Small intestine (tissue), 7 donors: ENCODE results near the gene DDN. TPM values are rescaled to one million over a fixed set of nuclear protein-coding genes. Genes with fewer than 3 reads are reported as not detected.

Source experiments
- DNase-seq, 2 donors: peaks; one replicate each; pipeline versions ENCODE4 v3.0.0 to v3.0.0-alpha.2; 2013
- FAIRE-seq: peaks from 2 replicates; lab custom pipeline; 2012; peaks lifted over from hg19 to GRCh38; lab: Jason Lieb, UNC
- H3K27ac ChIP-seq, 3 donors: one replicate each; pipeline ENCODE4 v1.5.1; 2013; ENCODE audit warnings: low read length in 2 of 3, mild to moderate bottlenecking in 2 of 3, control low read depth in 1 of 3, inconsistent platforms in 1 of 3, low read depth in 1 of 3, moderate library complexity in 1 of 3
- H3K27me3 ChIP-seq, 3 donors: one replicate each; pipeline ENCODE4 v1.6.1; 2013; ENCODE audit warnings: low read length in 3 of 3, inconsistent platforms in 1 of 3; ENCODE audit not compliant: control insufficient read depth in 3 of 3, insufficient read depth in 3 of 3
- H3K36me3 ChIP-seq, 3 donors: one replicate each; pipeline ENCODE4 v1.6.1; 2013; ENCODE audit warnings: low read length in 3 of 3, inconsistent platforms in 1 of 3, low read depth in 1 of 3, mild to moderate bottlenecking in 1 of 3, moderate library complexity in 1 of 3; ENCODE audit not compliant: control insufficient read depth in 3 of 3, insufficient read depth in 2 of 3
- H3K4me1 ChIP-seq, 3 donors: one replicate each; pipeline ENCODE4 v1.6.1; 2013; ENCODE audit warnings: low read length in 2 of 3, inconsistent platforms in 1 of 3, low read depth in 1 of 3, mild to moderate bottlenecking in 1 of 3, moderate library complexity in 1 of 3; ENCODE audit not compliant: control insufficient read depth in 3 of 3, insufficient read depth in 2 of 3
- H3K4me3 ChIP-seq, 3 donors: one replicate each; pipeline ENCODE4 v1.5.1; 2013; ENCODE audit warnings: low read length in 3 of 3, control low read depth in 1 of 3, inconsistent platforms in 1 of 3, low read depth in 1 of 3, mild to moderate bottlenecking in 1 of 3, moderate library complexity in 1 of 3
- H3K9me3 ChIP-seq, 2 donors: one replicate each; pipeline ENCODE4 v1.6.1; 2013; ENCODE audit warnings: low read depth in 1 of 2, low read length in 1 of 2; ENCODE audit not compliant: control insufficient read depth in 2 of 2, insufficient read depth in 1 of 2
- WGBS, 3 donors: extraction: QIAGEN DNeasy Blood & Tissue Kit; methylation state at CpG; one replicate each; pipeline ENCODE4 v1.1.7; 2013; 5-methylcytosine and 5-hydroxymethylcytosine counted together
- polyA plus RNA-seq, 4 donors: library from polyadenylated mRNA; stranded (reverse) in 3 of 4; unstranded in 1 of 4; fragments of 200-250 nt in 3 of 4; fragments of 120-200 nt in 1 of 4; gene quantifications; one replicate each; pipeline versions ENCODE4 v1.2.1 to v1.2.3, GENCODE V29; 2013
- donor health status: healthy with polysubstance abuse.
- donor health status: control.
- donor health status: control.
- donor health status: Bipolar disorder and iron deficiency.
- donor health status: healthy.

Gene DDN
- polyA plus RNA-seq, 4 donors: 0.16 to 0.22 (median 0.19) TPM; not detected in 1

DNA sequence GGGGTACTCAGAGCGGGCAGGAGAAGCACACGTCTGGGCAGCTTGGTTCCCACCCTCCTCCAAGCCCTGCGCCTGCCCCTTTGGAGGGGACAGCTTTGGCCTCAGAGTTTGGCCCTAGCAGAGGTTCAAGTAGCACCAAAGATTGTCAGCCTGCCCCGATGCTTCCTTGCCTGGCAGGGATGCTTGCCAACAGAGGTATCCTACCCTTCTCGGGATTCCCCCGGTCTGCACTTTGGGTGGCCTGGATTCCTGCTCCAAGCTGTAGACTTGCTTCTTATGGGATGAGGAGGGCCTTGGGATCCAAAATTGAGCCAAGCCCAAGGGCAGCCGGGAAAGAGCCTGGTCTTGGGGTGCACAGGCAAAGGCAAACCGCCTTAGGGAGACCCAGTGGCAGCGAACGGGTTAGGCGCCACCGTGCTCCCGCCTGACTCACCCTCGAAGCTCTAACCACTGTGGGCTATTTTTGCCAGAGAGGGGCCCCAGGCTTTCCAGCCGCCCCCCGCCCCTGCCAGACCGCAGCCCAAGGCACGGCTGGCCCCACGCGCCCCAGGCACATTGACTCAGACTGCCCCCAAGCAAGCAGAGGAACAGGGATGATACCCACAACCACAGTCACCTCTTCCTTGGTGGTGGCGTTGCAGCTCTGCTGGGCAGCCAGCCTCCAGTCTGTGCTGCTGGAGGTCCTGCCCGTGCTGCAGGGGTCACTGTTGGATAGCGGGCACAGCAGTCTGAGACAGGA, 26.8 kb downstream of the DDN start:
- Histone ChIP-seq H3K27ac (no peak overlapping the region), H3K9me3 (peaks cover 0 to under 1% of the 10 kb centered on the region in 2 donors), H3K36me3 (no peaks in the 10 kb centered on the region), H3K27me3 (peaks cover 0 to 97% (median 44%) of the 10 kb centered on the region in 3 donors), H3K4me3 (no peak overlapping the region), H3K4me1 (peaks cover 2 to 29% (median 3%) of the 10 kb centered on the region in 3 donors)
- no peak for FAIRE-seq
- WGBS, 3 donors: 10 to 14% (median 10%) methylated on average over 23 of the region's 23 CpGs
- DNase-seq: no peak

- no peak for DNase-seq
- Histone ChIP-seq H3K4me3 (no peak overlapping the region), H3K4me1 (peaks cover 2 to 25% (median 3%) of the 10 kb centered on the region in 3 donors), H3K27ac (no peak overlapping the region), H3K36me3 (no peaks in the 10 kb centered on the region), H3K9me3 (no peaks in the 10 kb centered on the region), H3K27me3 (peaks cover 0 to 89% (median 44%) of the 10 kb centered on the region in 3 donors)
- FAIRE-seq: no peak
- 16 to 27% (median 21%) methylated on average over 10 of the region's 10 CpGs for WGBS, 3 donors
These were observed 28.4 kb downstream of the DDN start for GRCh38 chr12:48970702-48971334.

GRCh38 chr12:48969833-48970701, 29.1 kb downstream of the DDN start:
- Histone ChIP-seq H3K4me1 (peaks cover 2 to 25% (median 3%) of the 10 kb centered on the region in 3 donors), H3K36me3 (no peaks in the 10 kb centered on the region), H3K27ac (no peak overlapping the region), H3K4me3 (no peak overlapping the region), H3K9me3 (no peaks in the 10 kb centered on the region), H3K27me3 (peaks cover 0 to 88% (median 44%) of the 10 kb centered on the region in 3 donors)
- WGBS, 3 donors: 7 to 12% (median 8%) methylated on average over 62 to 77 of the region's 77 CpGs
- DNase-seq (peak in 1 of 2 donors; percentile 61), FAIRE-seq (no peak)

DNA sequence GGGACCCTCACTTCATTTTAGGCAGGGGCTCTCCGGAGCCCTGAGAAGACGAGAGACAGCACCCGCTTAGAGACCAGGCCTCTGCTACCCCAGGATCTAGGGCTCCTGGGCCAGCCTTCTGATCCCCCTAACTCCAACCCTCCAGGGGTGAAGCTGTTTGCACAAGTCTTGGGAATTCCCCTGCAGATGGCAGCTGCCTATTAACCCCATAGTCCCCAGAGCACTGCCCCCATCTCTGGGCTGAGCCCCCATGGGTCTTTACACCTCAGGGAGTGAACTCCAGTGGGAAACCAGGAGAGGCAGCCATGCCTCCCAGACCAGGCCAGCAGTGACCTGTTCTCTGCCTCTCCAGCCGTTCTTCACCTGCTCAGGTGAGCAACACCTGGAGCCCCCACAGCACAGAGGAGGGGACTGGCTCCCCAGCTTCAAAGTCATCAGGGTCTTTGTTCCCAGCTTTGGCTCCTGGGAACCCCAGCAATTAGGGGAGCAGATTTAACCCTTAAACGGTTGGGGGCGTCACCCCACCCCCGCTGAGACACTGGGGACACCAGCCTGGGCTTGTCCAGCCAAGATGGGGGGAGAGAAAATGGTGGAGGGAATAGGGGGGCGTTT, 29.9 kb downstream of the DDN start:
- DNase-seq (no peak), FAIRE-seq (no peak)
- H3K9me3 ChIP-seq: no peaks in the 10 kb centered on the region
- peaks cover 2 to 25% (median 3%) of the 10 kb centered on the region in 3 donors for H3K4me1 ChIP-seq
- H3K27ac ChIP-seq: no peak overlapping the region
- H3K36me3 ChIP-seq: no peaks in the 10 kb centered on the region
- 53 to 58% (median 55%) methylated on average over 8 of the region's 8 CpGs for WGBS, 3 donors
- H3K27me3 ChIP-seq: peaks cover 0 to 86% (median 44%) of the 10 kb centered on the region in 3 donors
- no peak overlapping the region for H3K4me3 ChIP-seq

DNA sequence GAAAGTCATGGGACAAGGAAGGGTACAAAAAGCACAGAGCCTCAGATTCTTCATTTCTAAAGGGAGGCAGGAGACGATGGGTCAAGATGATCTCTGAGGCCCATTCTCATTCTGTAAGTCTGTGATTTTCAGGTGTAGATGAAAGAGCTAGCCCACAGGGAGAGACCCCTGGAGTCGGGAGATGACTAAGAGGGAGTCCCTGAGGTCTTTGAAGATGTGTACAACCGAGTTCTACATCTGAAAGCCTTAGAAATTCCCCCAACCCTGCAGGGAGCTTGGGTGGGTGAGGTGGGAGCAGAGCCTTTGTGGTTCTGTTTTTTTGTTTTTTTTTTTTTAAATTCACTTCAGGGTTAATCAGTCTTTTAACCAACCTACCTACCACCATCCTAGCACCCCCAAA, 30.7 kb downstream of the DDN start:
- Histone ChIP-seq H3K9me3 (no peaks in the 10 kb centered on the region), H3K36me3 (no peaks in the 10 kb centered on the region), H3K27ac (no peak overlapping the region), H3K4me3 (no peak overlapping the region), H3K4me1 (peaks cover 2 to 25% (median 3%) of the 10 kb centered on the region in 3 donors), H3K27me3 (peaks cover 0 to 78% (median 38%) of the 10 kb centered on the region in 3 donors)
- 62 to 78% (median 68%) methylated on average over 3 of the region's 3 CpGs for WGBS, 3 donors
- no peak for FAIRE-seq
- DNase-seq: no peak

DNA sequence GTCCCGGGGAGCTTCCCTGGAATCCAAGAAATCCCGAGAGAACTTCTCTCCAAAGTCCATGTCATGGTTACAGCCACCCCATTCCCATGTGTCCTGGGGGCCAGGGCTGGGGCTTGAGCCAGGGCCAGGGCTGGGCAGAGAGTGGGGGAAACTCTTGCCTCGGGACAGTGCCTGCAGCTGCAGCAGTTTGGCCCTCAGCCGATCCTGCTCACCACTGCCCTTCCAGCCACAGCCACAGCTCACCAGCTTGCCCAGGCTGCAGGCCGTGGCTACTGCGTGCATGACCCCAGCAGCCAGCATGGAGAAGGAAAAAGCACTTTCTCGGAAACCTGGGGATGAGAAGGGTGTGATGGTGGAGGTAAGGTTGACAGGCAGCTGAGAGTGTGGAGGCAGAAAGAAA, 31.2 kb downstream of the DDN start:
- WGBS, 3 donors: 71 to 74% (median 72%) methylated on average over 7 of the region's 7 CpGs
- FAIRE-seq: no peak
- no peak overlapping the region for H3K27ac ChIP-seq
- H3K36me3 ChIP-seq: no peaks in the 10 kb centered on the region
- no peak overlapping the region for H3K4me3 ChIP-seq
- DNase-seq: no peak
- H3K9me3 ChIP-seq: no peaks in the 10 kb centered on the region
- H3K4me1 ChIP-seq: peaks cover 2 to 25% (median 3%) of the 10 kb centered on the region in 3 donors
- peaks cover 0 to 73% (median 33%) of the 10 kb centered on the region in 3 donors for H3K27me3 ChIP-seq

- H3K4me3 ChIP-seq: no peak overlapping the region
- no peak overlapping the region for H3K27ac ChIP-seq
- 67 to 70% (median 69%) methylated on average over 20 of the region's 20 CpGs for WGBS, 3 donors
- DNase-seq (no peak), FAIRE-seq (no peak)
- peaks cover 0 to 56% (median 19%) of the 10 kb centered on the region in 3 donors for H3K27me3 ChIP-seq
- peaks cover 2 to 23% (median 3%) of the 10 kb centered on the region in 3 donors for H3K4me1 ChIP-seq
- H3K9me3 ChIP-seq: no peaks in the 10 kb centered on the region
- no peaks in the 10 kb centered on the region for H3K36me3 ChIP-seq
These were observed 32.8 kb downstream of the DDN start for GRCh38 chr12:48966177-48966895.
